Activated CD8-positive, alpha-beta memory T cell treated with anti-CD3 and anti-CD28 coated beads, Interleukin-2, amount 50 U/mL, for 48 hours (primary cell): ENCODE results near the gene OSGEP.

Experiments
- DNase-seq: peaks from one replicate; pipeline ENCODE4 v3.0.0-alpha.2; 2020

The OSGEP gene

GRCh38 chr14:20454516-20455354 is at the start of gene OSGEP, which contains the start of gene APEX1:
Gene OSGEP, minus strand, starts transcription at chr14:20454812. Its CDS starts 129 bp downstream, at chr14:20454683.
Gene APEX1, plus strand, starts transcription at chr14:20455226. Its CDS starts 420 bp downstream, at chr14:20455646.
- DNase-seq, result peak; percentile 96

DNA sequence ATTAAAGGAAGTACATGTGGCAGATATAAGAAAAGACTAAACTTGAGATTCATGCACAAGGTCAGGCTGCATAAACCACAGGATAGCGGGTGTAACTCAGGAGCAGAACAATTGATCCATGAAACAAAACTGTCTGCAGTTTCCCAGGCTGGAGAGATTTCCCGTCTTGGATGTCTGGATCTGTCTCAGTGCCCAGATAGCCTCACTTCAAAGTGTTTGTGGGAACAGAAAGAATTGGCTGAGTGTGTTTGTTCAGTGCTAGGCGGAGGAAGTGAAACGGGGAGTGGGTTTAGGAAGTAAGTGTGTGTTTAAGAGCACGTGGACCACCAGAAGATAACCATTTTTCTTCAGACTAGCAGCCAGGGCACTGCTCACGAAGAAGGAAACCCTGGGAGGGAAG is 49.3 kb upstream of the OSGEP start:
- no peak for DNase-seq

GRCh38 chr14:20501346-20501745 is 46.7 kb upstream of the OSGEP start:
- no peak for DNase-seq

DNA sequence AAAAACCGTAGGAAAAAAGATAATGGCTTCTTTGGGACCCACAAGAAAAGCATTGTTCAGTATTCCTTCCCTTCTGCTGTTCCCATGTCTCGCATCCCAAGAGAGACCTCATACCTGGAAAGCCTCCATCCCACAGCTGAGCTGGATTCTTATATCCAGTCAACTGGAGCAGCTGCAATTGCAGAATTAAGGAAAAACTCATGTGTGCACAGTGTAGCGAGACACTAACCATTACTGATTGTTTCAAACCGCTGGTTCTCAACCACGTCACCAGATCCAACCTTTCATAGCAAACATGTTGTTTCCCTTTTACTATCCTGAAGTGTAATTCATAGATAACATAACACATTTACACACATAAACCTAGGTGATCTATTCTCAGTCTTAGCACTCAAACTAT is 45.3 kb upstream of the OSGEP start:
- DNase-seq, result no peak

DNA sequence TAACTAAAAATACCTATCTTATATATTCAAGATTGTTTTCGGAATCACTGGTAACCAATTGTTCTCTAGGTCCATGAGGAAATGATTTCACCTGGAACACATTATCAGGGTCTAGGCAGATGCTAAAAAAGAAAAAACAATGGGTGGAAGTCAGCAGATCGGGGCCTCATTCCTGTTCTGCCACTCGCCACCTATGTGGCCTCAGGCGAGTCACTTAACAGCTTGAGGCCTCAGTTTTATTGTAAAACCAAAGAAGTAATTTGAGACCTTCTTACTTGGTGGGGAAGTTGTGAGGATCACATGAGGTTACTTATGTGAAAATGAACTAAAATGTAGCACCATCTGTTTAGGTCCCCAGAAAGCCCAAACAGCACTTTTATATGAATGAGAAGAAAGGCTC is 44.5 kb upstream of the OSGEP start:
- DNase-seq, result no peak

DNA sequence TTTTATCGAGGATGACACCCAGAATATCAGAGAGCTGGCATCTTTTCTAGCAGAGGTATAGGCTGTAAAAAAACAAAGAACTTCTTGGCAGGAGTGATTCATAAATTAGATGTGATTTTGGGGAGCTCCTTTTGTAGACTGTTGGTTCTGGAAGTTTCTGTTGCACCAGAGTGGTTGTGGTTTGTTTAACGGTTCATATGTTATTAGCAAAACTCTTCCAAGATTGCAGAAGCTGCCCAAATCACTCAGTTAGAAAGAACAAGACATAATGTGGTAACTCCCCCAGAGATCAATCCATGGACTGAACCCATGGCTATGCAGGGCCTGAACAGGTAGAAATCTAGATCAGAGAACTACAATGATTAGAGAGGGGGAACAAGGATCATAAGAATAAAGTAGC is 44.0 kb upstream of the OSGEP start:
- DNase-seq, result no peak

DNA sequence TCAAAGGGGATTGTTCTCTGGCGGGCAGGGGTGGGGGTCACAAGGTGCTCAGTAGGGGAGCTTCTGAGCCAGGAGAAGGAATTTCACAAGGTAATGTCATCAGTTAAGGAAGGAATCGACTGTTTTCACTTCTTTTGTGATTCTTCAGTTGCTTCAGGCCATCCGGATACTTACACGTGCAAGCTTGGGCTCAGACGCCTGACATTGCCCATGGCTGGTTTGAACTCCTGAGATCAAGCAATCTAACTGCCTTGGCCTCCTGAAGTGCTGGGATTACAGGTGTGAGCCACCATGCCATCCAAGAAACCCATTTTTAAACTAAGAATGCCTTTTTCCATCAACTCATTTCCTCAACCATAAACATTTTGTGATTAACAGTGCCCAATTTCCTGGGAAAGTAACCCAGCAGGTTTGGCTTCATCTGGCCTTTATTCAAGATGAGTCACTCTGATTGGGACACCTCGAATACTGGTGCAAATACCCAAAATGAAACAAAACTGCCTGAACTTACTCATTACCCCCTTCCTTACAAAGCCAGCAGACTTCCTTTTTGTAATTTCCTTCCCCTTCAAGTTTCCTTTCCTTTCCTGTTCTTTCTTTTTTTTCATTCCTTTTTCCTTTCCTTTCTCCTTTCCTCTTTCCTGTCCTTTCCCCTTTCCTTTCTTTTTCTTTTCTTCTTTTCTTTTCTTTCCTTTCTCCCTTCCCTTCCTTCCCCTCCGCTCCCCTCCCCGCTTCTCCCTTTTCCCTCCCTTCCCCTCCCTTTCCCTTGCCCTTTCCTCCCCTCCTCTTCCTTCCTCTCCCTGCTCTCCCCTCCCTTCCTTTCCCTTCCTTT is 40.5 kb upstream of the OSGEP start:
- no peak for DNase-seq

DNA sequence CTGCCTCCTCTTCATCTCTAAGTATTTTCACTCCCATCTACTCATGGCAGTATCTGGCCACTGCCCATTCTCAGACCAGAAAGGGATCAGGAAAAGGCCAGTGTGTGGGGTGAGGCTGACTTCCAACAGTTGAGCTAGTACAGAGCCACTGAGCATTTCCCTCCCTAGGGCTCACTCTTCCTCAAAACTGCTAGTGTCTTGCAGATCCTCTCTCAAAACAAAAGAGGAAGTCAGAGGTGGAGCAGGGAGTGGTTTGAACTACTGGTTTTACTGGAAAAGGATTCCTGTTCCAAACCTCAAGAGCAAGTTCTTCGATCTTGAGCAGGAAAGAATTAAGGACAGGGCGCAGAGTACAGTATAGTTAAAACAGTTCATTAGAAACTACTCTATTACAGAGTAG is 39.0 kb upstream of the OSGEP start:
- no peak for DNase-seq

GRCh38 chr14:20492486-20492885 is 37.9 kb upstream of the OSGEP start:
- DNase-seq, result no peak

DNA sequence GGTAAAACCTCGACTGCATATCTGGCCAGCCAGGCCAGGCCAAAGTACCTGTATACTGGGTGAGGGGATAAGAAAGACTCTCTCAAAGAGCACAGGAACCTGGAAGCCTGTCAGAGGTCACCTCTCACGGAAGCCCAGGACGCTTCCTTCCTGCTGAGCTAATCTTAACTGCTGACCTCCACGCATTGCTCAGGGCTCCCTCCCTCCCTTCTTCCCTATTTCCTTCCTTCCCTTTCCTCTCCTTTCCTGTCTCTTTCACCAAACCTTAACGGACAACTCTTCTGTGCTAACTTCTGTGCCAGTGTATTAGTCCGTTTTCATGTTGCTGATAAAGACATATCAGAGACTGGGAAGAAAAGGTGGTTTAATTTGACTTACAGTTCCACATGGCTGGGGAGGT is 36.0 kb upstream of the OSGEP start:
- DNase-seq, result no peak

- DNase-seq, result no peak
Measured at GRCh38 chr14:20489093-20489994, 34.7 kb upstream of the OSGEP start.

DNA sequence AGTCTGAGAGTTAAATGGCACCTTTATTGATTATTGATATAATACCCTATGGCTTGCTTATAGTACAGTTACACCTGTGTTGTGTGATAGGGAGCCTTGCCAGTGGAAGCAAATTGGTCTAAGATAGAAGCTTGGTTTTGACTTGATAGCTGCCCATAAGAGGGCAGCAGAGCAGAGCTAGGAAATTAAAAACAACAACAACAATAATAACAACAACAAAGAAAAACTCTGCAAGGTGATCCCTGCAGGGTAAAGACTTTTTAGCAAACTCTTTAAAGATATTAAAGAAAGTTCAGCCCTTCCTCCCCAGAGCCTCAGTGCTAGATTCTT is 32.7 kb upstream of the OSGEP start:
- no peak for DNase-seq

GRCh38 chr14:20486684-20487395 is 32.2 kb upstream of the OSGEP start:
- no peak for DNase-seq

DNA sequence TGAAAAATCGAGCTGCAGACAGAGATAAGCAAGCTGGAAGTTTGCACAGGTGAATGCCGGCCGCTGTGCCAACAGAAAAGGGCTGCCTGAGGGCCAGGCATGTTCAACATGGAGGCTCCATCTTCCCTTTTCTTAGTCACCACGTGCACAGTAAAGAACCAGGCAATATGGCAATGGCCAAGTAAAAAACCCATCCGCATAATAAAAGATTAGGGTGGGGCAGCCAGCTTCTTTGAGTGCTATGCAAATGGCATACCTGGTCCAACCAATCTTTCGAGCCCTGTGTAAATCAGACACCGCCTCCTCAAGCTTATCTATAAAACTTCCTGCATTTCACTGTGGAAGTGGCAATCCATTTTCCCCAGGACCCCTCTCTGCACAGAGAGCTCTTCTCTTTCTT is 31.3 kb upstream of the OSGEP start:
- no peak for DNase-seq

- DNase-seq, result no peak
Measured at GRCh38 chr14:20482382-20482781, 27.8 kb upstream of the OSGEP start.

- DNase-seq, result no peak
Measured at GRCh38 chr14:20478894-20479293, 24.3 kb upstream of the OSGEP start.

DNA sequence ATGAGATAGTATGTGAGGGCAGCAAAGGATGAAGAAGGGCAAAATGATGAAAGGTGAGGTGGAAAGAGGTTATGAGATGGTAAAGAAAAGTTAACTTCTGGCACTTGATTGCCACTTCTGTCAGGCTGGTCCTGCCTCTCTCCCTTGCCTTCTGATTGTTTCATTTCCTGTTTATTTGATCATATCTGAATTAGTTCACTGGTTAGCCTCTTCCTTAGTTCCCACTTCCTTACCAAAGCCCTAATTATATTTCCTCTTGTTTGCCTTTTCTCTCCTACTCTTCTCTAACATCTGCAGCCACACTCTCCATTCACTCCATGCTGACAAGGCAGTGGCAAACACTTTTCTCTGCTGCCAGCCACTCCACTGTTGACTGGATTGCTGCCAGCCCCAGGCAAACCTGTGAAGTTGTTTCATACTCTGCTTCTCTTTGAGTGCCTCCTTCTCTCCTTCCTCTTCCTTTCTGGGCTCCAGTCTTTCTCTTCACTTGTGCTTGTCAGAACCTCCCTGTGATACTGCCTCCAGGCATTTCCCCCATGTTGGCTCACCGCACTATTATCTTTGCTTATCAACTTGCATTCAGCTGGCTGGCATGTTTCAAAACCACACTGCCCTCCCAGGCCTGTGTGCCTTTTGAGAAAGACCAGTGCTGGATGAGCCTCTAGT is 22.7 kb upstream of the OSGEP start:
- no peak for DNase-seq

DNA sequence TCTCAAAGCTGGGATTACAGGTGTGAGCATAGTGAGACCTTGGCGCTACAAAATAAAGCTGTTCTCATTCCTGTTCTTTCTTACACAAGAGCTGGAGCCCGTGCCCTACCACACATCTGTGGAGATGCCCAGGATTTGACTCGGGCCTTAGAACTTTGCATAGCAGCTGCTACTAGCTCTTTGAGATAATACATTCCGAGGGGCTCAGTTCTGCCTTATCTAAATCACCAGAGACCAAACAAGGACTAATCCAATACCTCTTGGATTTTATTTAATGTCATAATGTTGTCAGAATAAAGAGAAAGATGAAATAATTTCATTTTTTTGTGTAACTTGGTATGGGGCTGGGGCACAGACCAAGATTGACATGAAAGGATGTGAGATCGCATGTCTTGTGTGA is 22.2 kb upstream of the OSGEP start:
- no peak for DNase-seq

- no peak for DNase-seq
Measured at GRCh38 chr14:20472536-20473169, 18.0 kb upstream of the OSGEP start.

DNA sequence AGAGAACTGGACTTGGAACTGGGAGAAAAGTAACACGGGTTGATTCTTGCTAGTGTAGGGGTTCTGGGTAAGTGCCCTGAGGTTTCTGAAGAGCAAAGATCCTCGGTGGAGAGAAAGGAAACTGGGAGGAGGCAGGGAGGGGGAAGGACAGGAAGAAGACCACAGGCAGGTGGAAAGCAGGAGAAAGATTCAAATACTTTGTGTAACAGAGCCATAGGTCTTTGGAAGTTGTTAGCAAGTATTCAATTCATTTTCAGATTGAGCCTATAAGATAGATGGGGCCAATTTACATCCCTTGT is 15.9 kb upstream of the OSGEP start:
- no peak for DNase-seq

GRCh38 chr14:20469890-20470602 is 15.4 kb upstream of the OSGEP start:
- peak; percentile 81 for DNase-seq
